WTC11 (cell line): Measurements from ENCODE around the gene EGFR. TPM values are rescaled to one million over a fixed set of nuclear protein-coding genes. Genes with fewer than 3 reads are reported as not detected.
"Not testable (repeated sequence)": the region's sequence is repeated elsewhere in the genome, so short reads cannot be mapped to it uniquely, and the experiment has no call there.

Source experiments
- ATAC-seq: fragments of 200-7000 bp; cut with Tn5 transposase; 2 replicates; pipeline ENCODE4 v1.10.0; 2021; ENCODE audit warnings: mild to moderate bottlenecking, moderate library complexity
- CTCF ChIA-PET: fragments of 300-600 bp; sonication (Branson Sonifier 250); formaldehyde crosslinking; loops from one replicate; lab custom pipeline; 2021; ENCODE audit warnings: antibody characterized with exemption; lab: Charles Lee
- POLR2A ChIA-PET: fragments of 350-600 bp; sonication (Branson Sonifier 250); formaldehyde crosslinking; loops from one replicate; lab custom pipeline; 2021; ENCODE audit warnings: antibody characterized with exemption; lab: Charles Lee
- DNase-seq: peaks from one replicate; pipeline ENCODE4 v3.0.0; 2021; ENCODE audit warnings: low spot score
- H3K27ac Mint-ChIP-seq: 2 replicates; pipeline ENCODE4 v1.8.0; 2021; ENCODE audit warnings: mixed read lengths
- H3K27me3 Mint-ChIP-seq: 2 replicates; pipeline ENCODE4 v1.8.0; 2021; ENCODE audit warnings: low read depth, mild to moderate bottlenecking, moderate library complexity, mixed read lengths
- H3K36me3 Mint-ChIP-seq: 2 replicates; pipeline ENCODE4 v1.8.0; 2021; ENCODE audit warnings: mixed read lengths
- H3K4me1 Mint-ChIP-seq: 2 replicates; pipeline ENCODE4 v1.8.0; 2022; ENCODE audit warnings: mixed read lengths
- H3K4me3 Mint-ChIP-seq: 2 replicates; pipeline ENCODE4 v1.8.0; 2021; ENCODE audit warnings: mild to moderate bottlenecking, moderate library complexity, mixed read lengths
- H3K9me3 Mint-ChIP-seq: 2 replicates; pipeline ENCODE4 v1.8.0; 2021; ENCODE audit warnings: mixed read lengths
- ELF4 ChIP-seq: sonication (generic); formaldehyde crosslinking; IDR thresholded peaks from 2 replicates; pipeline ENCODE4 v1.8.1; 2022; ENCODE audit warnings: low read depth, mild to moderate bottlenecking, moderate library complexity, missing genetic modification reagents
- EMX1 ChIP-seq: fragments of 250-450 bp; sonication (Bioruptor Pico); IDR thresholded peaks from 2 replicates; pipeline ENCODE4 v1.8.0; 2021; ENCODE audit warnings: mild to moderate bottlenecking
- ETV6 ChIP-seq: sonication (generic); formaldehyde crosslinking; IDR thresholded peaks from 2 replicates; pipeline ENCODE4 v1.8.1; 2022; ENCODE audit warnings: mild to moderate bottlenecking, missing genetic modification reagents
- FOXK1 ChIP-seq: sonication (generic); formaldehyde crosslinking; IDR thresholded peaks from 2 replicates; pipeline ENCODE4 v1.8.0; 2022; ENCODE audit warnings: mild to moderate bottlenecking, moderate library complexity, missing genetic modification reagents
- FOXP1 ChIP-seq: sonication (generic); formaldehyde crosslinking; IDR thresholded peaks from 2 replicates; pipeline ENCODE4 v1.8.0; 2022; ENCODE audit warnings: missing genetic modification reagents, mild to moderate bottlenecking, moderate library complexity, borderline replicate concordance
- GTF2I ChIP-seq: fragments of 250-450 bp; sonication (Bioruptor Pico); conservative IDR thresholded peaks from 2 replicates; pipeline ENCODE4 v1.4.0; 2021; ENCODE audit warnings: mild to moderate bottlenecking
- HMGA2 ChIP-seq: fragments of 250-450 bp; sonication (Bioruptor Pico); IDR thresholded peaks from 2 replicates; pipeline ENCODE4 v1.4.0; 2021; ENCODE audit warnings: mild to moderate bottlenecking, moderate library complexity
- MXD4 ChIP-seq: fragments of 250-450 bp; sonication (Bioruptor Pico); IDR thresholded peaks from 2 replicates; pipeline ENCODE4 v1.8.0; 2021; ENCODE audit warnings: mild to moderate bottlenecking, moderate library complexity, borderline replicate concordance
- NFATC4 ChIP-seq: fragments of 250-450 bp; sonication (Bioruptor Pico); IDR thresholded peaks from 2 replicates; pipeline ENCODE4 v1.9.0; 2021; ENCODE audit warnings: mild to moderate bottlenecking
- NR1H2 ChIP-seq: sonication (generic); formaldehyde crosslinking; IDR thresholded peaks from 2 replicates; pipeline ENCODE4 v1.9.0; 2021; ENCODE audit warnings: mild to moderate bottlenecking, moderate library complexity, missing genetic modification reagents
- NR2C2 ChIP-seq: sonication (generic); formaldehyde crosslinking; IDR thresholded peaks from 2 replicates; pipeline ENCODE4 v1.8.0; 2022; ENCODE audit warnings: mild to moderate bottlenecking, missing genetic modification reagents
- SMAD4 ChIP-seq: sonication (generic); formaldehyde crosslinking; IDR thresholded peaks from 2 replicates; pipeline ENCODE4 v1.8.0; 2022; ENCODE audit warnings: mild to moderate bottlenecking, missing genetic modification reagents
- ZNF671 ChIP-seq: fragments of 250-450 bp; sonication (Bioruptor Pico); IDR thresholded peaks from 2 replicates; pipeline ENCODE4 v1.8.0; 2021; ENCODE audit warnings: mild to moderate bottlenecking
- total RNA-seq: library from RNA; stranded (reverse); gene quantifications from 3 replicates; pipeline ENCODE4 v1.2.3, GENCODE V29; 2021
- TF ChIP-seq, protein P1 (sequence below): sonication (generic); formaldehyde crosslinking; IDR thresholded peaks from 2 replicates; pipeline ENCODE4 v1.8.1; 2023; ENCODE audit warnings: mild to moderate bottlenecking, missing genetic modification reagents
- TF ChIP-seq, protein P2 (sequence below): sonication (generic); formaldehyde crosslinking; IDR thresholded peaks from 2 replicates; pipeline ENCODE4 v1.8.0; 2023; ENCODE audit warnings: missing genetic modification reagents, mild to moderate bottlenecking, borderline replicate concordance
- TF ChIP-seq, protein P3 (sequence below): fragments of 250-450 bp; sonication (Bioruptor Pico); IDR thresholded peaks from 2 replicates; pipeline ENCODE4 v1.9.0; 2021; ENCODE audit warnings: moderate library complexity, mild to moderate bottlenecking, inconsistent platforms, borderline replicate concordance
- TF ChIP-seq, protein P4 (sequence below): fragments of 250-450 bp; sonication (Bioruptor Pico); conservative IDR thresholded peaks from 2 replicates; pipeline ENCODE4 v1.9.0; 2021; ENCODE audit warnings: mild to moderate bottlenecking
- TF ChIP-seq, protein P5 (sequence below): sonication (generic); formaldehyde crosslinking; IDR thresholded peaks from 2 replicates; pipeline ENCODE4 v1.8.1; 2022; ENCODE audit warnings: mild to moderate bottlenecking, moderate library complexity, missing genetic modification reagents
- TF ChIP-seq, protein P6 (sequence below): sonication (generic); formaldehyde crosslinking; IDR thresholded peaks from 2 replicates; pipeline ENCODE4 v1.8.1; 2023; ENCODE audit warnings: mild to moderate bottlenecking, missing genetic modification reagents, moderate library complexity

The EGFR gene
- total RNA-seq, 1 experiment from 2014 or later: 5.9 TPM

DNA sequence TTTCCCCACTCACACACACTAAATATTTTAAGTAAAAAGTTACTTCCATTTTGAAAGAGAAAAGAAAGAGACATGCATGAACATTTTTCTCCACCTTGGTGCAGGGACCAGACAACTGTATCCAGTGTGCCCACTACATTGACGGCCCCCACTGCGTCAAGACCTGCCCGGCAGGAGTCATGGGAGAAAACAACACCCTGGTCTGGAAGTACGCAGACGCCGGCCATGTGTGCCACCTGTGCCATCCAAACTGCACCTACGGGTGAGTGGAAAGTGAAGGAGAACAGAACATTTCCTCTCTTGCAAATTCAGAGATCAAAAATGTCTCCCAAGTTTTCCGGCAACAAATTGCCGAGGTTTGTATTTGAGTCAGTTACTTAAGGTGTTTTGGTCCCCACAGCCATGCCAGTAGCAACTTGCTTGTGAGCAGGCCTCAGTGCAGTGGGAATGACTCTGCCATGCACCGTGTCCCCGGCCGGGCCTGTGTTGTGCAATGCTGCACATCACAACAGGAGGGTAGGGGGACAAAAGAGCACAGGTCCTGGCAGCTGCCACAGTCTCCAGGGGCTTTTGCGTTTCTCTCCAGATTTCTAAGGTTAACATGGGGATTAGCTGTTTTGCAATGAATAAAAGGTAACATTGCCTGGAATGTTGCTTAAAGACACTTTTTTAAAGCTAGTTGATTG is 146.5 kb downstream of the EGFR start (continued):
- TF ChIP-seq, protein P1, sequence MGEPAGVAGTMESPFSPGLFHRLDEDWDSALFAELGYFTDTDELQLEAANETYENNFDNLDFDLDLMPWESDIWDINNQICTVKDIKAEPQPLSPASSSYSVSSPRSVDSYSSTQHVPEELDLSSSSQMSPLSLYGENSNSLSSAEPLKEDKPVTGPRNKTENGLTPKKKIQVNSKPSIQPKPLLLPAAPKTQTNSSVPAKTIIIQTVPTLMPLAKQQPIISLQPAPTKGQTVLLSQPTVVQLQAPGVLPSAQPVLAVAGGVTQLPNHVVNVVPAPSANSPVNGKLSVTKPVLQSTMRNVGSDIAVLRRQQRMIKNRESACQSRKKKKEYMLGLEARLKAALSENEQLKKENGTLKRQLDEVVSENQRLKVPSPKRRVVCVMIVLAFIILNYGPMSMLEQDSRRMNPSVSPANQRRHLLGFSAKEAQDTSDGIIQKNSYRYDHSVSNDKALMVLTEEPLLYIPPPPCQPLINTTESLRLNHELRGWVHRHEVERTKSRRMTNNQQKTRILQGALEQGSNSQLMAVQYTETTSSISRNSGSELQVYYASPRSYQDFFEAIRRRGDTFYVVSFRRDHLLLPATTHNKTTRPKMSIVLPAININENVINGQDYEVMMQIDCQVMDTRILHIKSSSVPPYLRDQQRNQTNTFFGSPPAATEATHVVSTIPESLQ (CRISPR knock-in tag): no peak
- TF ChIP-seq NR1H2 (CRISPR knock-in tag) (no peak), ZNF671 (CRISPR knock-in tag) (no peak)
- TF ChIP-seq, all 79 proteins: peak for 0

DNA sequence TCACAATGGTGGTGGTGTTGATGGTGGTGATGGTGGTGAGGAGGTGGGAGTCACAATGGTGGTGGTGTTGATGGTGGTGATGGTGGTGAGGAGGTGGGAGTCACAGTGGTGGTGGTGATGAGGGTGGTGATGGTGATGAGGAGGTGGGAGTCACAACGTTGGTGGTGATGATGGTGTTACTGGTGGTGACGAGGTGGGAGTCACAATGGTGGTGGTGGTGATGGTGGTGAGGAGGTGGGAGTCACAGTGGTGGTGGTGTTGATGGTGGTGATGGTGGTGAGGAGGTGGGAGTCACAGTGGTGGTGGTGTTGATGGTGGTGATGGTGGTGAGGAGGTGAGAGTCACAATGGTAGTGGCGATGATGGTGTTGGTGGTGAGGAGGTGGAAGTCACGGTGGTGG is 148.5 kb downstream of the EGFR start:
- DNase-seq, CTCF ChIA-PET, H3K27me3 Mint-ChIP-seq, H3K27ac Mint-ChIP-seq, POLR2A ChIA-PET, H3K4me1 Mint-ChIP-seq, ATAC-seq, H3K4me3 Mint-ChIP-seq: not testable (repeated sequence)
- Mint-ChIP-seq H3K9me3 (peaks cover 16% of the 10 kb centered on the region), H3K36me3 (peaks cover 17% of the 10 kb centered on the region)

DNA sequence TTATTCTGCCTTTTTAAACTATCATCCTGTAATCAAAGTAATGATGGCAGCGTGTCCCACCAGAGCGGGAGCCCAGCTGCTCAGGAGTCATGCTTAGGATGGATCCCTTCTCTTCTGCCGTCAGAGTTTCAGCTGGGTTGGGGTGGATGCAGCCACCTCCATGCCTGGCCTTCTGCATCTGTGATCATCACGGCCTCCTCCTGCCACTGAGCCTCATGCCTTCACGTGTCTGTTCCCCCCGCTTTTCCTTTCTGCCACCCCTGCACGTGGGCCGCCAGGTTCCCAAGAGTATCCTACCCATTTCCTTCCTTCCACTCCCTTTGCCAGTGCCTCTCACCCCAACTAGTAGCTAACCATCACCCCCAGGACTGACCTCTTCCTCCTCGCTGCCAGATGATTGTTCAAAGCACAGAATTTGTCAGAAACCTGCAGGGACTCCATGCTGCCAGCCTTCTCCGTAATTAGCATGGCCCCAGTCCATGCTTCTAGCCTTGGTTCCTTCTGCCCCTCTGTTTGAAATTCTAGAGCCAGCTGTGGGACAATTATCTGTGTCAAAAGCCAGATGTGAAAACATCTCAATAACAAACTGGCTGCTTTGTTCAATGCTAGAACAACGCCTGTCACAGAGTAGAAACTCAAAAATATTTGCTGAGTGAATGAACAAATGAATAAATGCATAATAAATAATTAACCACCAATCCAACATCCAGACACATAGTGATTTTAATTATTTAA is 151.7 kb downstream of the EGFR start:
- peaks cover 19% of the 10 kb centered on the region for H3K36me3 Mint-ChIP-seq
- CTCF ChIA-PET: interaction anchor here (0.8 kb wide), 1 partner anchor 85 kb away, joined by 3 read pairs; no protein-coding TSS in a partner anchor
- H3K4me1 Mint-ChIP-seq: no peaks in the 10 kb centered on the region
- no peak for DNase-seq
- H3K4me3 Mint-ChIP-seq: no peak overlapping the region
- no peaks in the 10 kb centered on the region for H3K27me3 Mint-ChIP-seq
- POLR2A ChIA-PET: no interaction called here
- no peak overlapping the region for H3K27ac Mint-ChIP-seq
- peaks cover 16% of the 10 kb centered on the region for H3K9me3 Mint-ChIP-seq
- no peak for ATAC-seq
- TF ChIP-seq MXD4 (CRISPR knock-in tag): no peak
- no peak for TF ChIP-seq HMGA2
- TF ChIP-seq, protein P2, sequence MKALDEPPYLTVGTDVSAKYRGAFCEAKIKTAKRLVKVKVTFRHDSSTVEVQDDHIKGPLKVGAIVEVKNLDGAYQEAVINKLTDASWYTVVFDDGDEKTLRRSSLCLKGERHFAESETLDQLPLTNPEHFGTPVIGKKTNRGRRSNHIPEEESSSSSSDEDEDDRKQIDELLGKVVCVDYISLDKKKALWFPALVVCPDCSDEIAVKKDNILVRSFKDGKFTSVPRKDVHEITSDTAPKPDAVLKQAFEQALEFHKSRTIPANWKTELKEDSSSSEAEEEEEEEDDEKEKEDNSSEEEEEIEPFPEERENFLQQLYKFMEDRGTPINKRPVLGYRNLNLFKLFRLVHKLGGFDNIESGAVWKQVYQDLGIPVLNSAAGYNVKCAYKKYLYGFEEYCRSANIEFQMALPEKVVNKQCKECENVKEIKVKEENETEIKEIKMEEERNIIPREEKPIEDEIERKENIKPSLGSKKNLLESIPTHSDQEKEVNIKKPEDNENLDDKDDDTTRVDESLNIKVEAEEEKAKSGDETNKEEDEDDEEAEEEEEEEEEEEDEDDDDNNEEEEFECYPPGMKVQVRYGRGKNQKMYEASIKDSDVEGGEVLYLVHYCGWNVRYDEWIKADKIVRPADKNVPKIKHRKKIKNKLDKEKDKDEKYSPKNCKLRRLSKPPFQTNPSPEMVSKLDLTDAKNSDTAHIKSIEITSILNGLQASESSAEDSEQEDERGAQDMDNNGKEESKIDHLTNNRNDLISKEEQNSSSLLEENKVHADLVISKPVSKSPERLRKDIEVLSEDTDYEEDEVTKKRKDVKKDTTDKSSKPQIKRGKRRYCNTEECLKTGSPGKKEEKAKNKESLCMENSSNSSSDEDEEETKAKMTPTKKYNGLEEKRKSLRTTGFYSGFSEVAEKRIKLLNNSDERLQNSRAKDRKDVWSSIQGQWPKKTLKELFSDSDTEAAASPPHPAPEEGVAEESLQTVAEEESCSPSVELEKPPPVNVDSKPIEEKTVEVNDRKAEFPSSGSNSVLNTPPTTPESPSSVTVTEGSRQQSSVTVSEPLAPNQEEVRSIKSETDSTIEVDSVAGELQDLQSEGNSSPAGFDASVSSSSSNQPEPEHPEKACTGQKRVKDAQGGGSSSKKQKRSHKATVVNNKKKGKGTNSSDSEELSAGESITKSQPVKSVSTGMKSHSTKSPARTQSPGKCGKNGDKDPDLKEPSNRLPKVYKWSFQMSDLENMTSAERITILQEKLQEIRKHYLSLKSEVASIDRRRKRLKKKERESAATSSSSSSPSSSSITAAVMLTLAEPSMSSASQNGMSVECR (CRISPR knock-in tag): no peak
- no peak for TF ChIP-seq FOXP1 (CRISPR knock-in tag)
- TF ChIP-seq SMAD4: no peak

DNA sequence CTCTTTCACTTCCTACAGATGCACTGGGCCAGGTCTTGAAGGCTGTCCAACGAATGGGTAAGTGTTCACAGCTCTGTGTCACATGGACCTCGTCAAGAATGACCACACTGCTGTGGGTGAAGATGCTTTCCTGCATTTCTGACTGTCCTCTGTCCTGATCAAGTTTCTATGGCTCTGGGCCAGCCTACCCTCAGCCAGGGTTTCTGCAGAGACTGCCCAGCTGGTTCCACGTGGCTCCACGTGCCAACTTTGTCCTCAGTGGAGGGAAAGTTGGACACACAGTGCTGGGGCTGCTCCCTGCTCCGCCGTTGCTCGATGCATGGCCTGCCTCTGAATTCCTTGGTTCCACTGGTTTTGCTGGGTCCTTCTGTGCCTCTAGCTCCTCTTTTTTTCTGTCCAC is 152.3 kb downstream of the EGFR start:
- H3K27ac Mint-ChIP-seq: no peak overlapping the region
- no peaks in the 10 kb centered on the region for H3K4me1 Mint-ChIP-seq
- no peak for DNase-seq
- no peak overlapping the region for H3K4me3 Mint-ChIP-seq
- H3K27me3 Mint-ChIP-seq: no peaks in the 10 kb centered on the region
- peaks cover 18% of the 10 kb centered on the region for H3K36me3 Mint-ChIP-seq
- POLR2A ChIA-PET: no interaction called here
- peaks cover 15% of the 10 kb centered on the region for H3K9me3 Mint-ChIP-seq
- CTCF ChIA-PET: interaction anchor here (0.8 kb wide), 1 partner anchor 84 kb away, joined by 3 read pairs; no protein-coding TSS in a partner anchor
- no peak for ATAC-seq
- no peak for TF ChIP-seq EMX1 (CRISPR knock-in tag)
- TF ChIP-seq, protein P3, sequence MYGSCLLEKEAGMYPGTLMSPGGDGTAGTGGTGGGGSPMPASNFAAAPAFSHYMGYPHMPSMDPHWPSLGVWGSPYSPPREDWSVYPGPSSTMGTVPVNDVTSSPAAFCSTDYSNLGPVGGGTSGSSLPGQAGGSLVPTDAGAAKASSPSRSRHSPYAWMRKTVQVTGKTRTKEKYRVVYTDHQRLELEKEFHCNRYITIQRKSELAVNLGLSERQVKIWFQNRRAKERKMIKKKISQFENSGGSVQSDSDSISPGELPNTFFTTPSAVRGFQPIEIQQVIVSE: no peak
- TF ChIP-seq ELF4 (CRISPR knock-in tag): no peak
- TF ChIP-seq, protein P4, sequence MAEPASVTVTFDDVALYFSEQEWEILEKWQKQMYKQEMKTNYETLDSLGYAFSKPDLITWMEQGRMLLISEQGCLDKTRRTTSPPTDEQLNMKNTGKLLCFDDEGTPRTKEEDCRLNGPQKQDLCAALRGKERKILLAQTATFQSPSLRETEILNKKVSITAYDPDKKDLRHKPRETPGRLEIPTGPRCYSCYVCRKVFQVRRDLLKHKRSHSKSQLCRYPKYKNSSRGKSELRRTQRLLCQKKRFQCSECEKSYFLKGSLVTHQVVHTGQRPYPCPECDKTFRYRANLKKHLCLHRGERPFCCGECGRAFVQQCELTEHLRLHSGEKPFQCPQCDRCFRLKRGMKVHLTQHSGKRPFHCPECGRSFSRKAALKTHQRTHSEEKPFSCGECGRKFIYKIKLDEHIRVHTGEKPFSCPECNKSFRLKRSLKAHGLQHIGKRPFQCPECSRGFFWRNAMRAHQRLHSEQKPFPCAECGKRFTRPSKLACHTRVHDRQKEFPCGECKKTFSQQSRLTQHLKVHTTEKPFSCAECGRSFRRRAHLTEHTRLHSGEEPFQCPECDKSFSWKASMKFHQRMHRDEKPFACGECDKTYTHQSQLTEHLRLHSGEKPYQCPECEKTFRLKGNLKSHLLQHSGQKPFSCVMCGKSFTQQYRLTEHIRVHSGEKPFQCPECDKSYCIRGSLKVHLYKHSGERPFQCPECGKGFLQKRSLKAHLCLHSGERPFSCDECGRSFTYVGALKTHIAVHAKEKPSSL: no peak
- no peak for TF ChIP-seq NFATC4 (CRISPR knock-in tag)
- no peak for TF ChIP-seq FOXK1 (CRISPR knock-in tag)
- TF ChIP-seq ETV6 (CRISPR knock-in tag): no peak
- TF ChIP-seq, protein P5, sequence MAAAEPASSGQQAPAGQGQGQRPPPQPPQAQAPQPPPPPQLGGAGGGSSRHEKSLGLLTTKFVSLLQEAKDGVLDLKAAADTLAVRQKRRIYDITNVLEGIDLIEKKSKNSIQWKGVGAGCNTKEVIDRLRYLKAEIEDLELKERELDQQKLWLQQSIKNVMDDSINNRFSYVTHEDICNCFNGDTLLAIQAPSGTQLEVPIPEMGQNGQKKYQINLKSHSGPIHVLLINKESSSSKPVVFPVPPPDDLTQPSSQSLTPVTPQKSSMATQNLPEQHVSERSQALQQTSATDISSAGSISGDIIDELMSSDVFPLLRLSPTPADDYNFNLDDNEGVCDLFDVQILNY: no peak
- no peak for TF ChIP-seq GTF2I (CRISPR knock-in tag)
- TF ChIP-seq, protein P6, sequence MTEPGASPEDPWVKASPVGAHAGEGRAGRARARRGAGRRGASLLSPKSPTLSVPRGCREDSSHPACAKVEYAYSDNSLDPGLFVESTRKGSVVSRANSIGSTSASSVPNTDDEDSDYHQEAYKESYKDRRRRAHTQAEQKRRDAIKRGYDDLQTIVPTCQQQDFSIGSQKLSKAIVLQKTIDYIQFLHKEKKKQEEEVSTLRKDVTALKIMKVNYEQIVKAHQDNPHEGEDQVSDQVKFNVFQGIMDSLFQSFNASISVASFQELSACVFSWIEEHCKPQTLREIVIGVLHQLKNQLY (CRISPR knock-in tag): no peak
- TF ChIP-seq NR2C2 (CRISPR knock-in tag): no peak
